Breast epithelium (tissue), 4 donors: ENCODE measurements around the gene AMER1. TPM values are rescaled to one million over a fixed set of nuclear protein-coding genes. Genes with fewer than 3 reads are reported as not detected.

ENCODE experiments used
- DNase-seq, 2 donors: peaks; one replicate each; pipeline ENCODE4 v3.0.0-alpha.2; 2019; ENCODE audit warnings: low spot score in 2 of 2
- H3K27ac ChIP-seq, 2 donors: fragments of 200-600 bp; sonication (generic) in 1 of 2; one replicate each; pipeline ENCODE4 v1.5.1; 2016 to 2019; ENCODE audit warnings: mild to moderate bottlenecking in 1 of 2
- H3K27me3 ChIP-seq, 2 donors: fragments of 200-600 bp; sonication (generic) in 1 of 2; one replicate each; pipeline versions ENCODE4 v1.5.1 to v1.6.0; 2017 to 2019; ENCODE audit warnings: control low read depth in 1 of 2, mild to moderate bottlenecking in 1 of 2
- H3K36me3 ChIP-seq: fragments of 200-600 bp; one replicate; pipeline ENCODE4 v1.5.1; 2019
- H3K4me1 ChIP-seq, 2 donors: fragments of 200-600 bp; sonication (generic); one replicate each; pipeline ENCODE4 v1.5.1; 2016 to 2019; ENCODE audit warnings: control low read depth in 1 of 2
- H3K4me3 ChIP-seq, 3 donors: fragments of 200-600 bp; sonication (generic); 1 replicate in 2 of 3; 2 replicates in 1 of 3; pipeline ENCODE4 v1.5.1; 2016 to 2019; ENCODE audit warnings: mild to moderate bottlenecking in 3 of 3, moderate library complexity in 2 of 3
- H3K9me3 ChIP-seq, 2 donors: fragments of 200-600 bp; sonication (generic) in 1 of 2; one replicate each; pipeline ENCODE4 v1.5.1; 2016 to 2019; ENCODE audit warnings: control low read depth in 1 of 2
- POLR2A ChIP-seq: fragments of 450-650 bp; IDR thresholded peaks from one replicate; pipeline ENCODE4 v1.6.1; 2016; ENCODE audit warnings: antibody characterized with exemption, mild to moderate bottlenecking, moderate library complexity
- POLR2AphosphoS5 ChIP-seq, 3 donors: sonication (generic); formaldehyde crosslinking; IDR thresholded peaks; one replicate each; pipeline ENCODE4 v1.6.1; 2017; ENCODE audit warnings: antibody characterized with exemption in 3 of 3
- intact Hi-C: fragments of 100-400 bp; cut with DNase I; formaldehyde crosslinking; loops from one replicate; pipeline ENCODE4 v1.15.1; 2023; ENCODE audit warnings: low total_unique reads
- total RNA-seq, 3 donors: library from RNA; depleted of rRNA; stranded (reverse); fragments of >200 nt; gene quantifications; one replicate each; pipeline ENCODE4 v1.1.0, GENCODE V29; 2016
- TF ChIP-seq, protein P1 (sequence below), 3 donors: fragments of 450-650 bp; IDR thresholded peaks; one replicate each; pipeline ENCODE4 v1.5.1; 2016 to 2017; ENCODE audit warnings: antibody characterized with exemption in 3 of 3, mild to moderate bottlenecking in 3 of 3, moderate library complexity in 3 of 3

The AMER1 gene
- total RNA-seq, 3 donors from 2014 or later, result 3.7 to 5.3 (median 4.3) TPM

DNA sequence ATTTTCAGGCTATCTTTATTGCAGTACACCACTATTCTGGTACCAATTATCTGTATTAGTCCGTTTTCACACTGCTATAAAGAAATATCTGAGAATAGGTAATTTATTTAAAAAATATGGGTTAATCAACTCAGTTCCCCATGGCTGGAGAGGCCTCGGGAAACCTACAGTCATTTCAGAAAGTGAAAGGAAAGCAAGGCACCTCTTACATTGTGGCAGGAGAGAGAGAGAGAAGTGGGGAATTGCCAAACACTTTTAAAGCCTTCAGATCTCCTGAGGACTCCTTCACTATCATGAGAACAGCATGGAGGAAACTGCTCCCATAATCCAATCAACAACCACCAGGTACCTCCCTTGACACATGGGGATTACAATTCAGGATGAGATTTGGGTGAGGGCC lies 54.7 kb downstream of the AMER1 start:
- DNase-seq, result no peak
- intact Hi-C loops, result no loop called here
- Histone ChIP-seq H3K27ac (no peak overlapping the region), H3K4me3 (no peak overlapping the region), H3K27me3 (peaks cover 0 to 10% of the 10 kb centered on the region in 2 donors), H3K4me1 (no peaks in the 10 kb centered on the region), H3K36me3 (no peaks in the 10 kb centered on the region), H3K9me3 (peaks cover 0 to 4% of the 10 kb centered on the region in 2 donors)
- TF ChIP-seq POLR2A, result no peak
- no peak for TF ChIP-seq POLR2AphosphoS5 (IDR thresholded peaks at IDR 0.05)
- TF ChIP-seq, protein P1, sequence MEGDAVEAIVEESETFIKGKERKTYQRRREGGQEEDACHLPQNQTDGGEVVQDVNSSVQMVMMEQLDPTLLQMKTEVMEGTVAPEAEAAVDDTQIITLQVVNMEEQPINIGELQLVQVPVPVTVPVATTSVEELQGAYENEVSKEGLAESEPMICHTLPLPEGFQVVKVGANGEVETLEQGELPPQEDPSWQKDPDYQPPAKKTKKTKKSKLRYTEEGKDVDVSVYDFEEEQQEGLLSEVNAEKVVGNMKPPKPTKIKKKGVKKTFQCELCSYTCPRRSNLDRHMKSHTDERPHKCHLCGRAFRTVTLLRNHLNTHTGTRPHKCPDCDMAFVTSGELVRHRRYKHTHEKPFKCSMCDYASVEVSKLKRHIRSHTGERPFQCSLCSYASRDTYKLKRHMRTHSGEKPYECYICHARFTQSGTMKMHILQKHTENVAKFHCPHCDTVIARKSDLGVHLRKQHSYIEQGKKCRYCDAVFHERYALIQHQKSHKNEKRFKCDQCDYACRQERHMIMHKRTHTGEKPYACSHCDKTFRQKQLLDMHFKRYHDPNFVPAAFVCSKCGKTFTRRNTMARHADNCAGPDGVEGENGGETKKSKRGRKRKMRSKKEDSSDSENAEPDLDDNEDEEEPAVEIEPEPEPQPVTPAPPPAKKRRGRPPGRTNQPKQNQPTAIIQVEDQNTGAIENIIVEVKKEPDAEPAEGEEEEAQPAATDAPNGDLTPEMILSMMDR (IDR thresholded peaks at IDR 0.05), result no peak

Other genes starting within 250 kb of the AMER1 start
- gene ASB12, start 24.9 kb upstream of the AMER1 start, total RNA-seq, result under 1 TPM in 1 of 3 donors, not detected in 2; 0.29 TPM
- gene MTMR8, start 189.7 kb upstream of the AMER1 start, total RNA-seq, result 1 to 10 TPM in 2 of 3 donors, under 1 TPM in 1; 0.96 to 3.6 (median 2.2) TPM